Astrocyte (in vitro differentiated cells and primary cell): ENCODE measurements around the gene LGALS1. TPM values are rescaled to one million over a fixed set of nuclear protein-coding genes. Genes with fewer than 3 reads are reported as not detected.

Source experiments
- DNase-seq: peaks from one replicate; pipeline ENCODE4 v3.0.0-alpha.2; 2010; ENCODE audit warnings: low read depth
- FAIRE-seq: peaks from 2 replicates; lab custom pipeline; 2011; peaks lifted over from hg19 to GRCh38; lab: Jason Lieb, UNC
- H2AFZ ChIP-seq: 2 replicates; pipeline ENCODE4 v1.6.0; 2012; ENCODE audit warnings: low read depth, low read length, inconsistent platforms
- H3K27ac ChIP-seq: 2 replicates; pipeline ENCODE4 v1.5.1; 2011; ENCODE audit warnings: low read depth, low read length, inconsistent platforms
- H3K27me3 ChIP-seq: 2 replicates; pipeline ENCODE4 v1.6.0; 2011; ENCODE audit warnings: low read length, inconsistent platforms; ENCODE audit not compliant: insufficient read depth
- H3K36me3 ChIP-seq: 2 replicates; pipeline ENCODE4 v1.5.1; 2011; ENCODE audit warnings: low read length, inconsistent platforms; ENCODE audit not compliant: insufficient read depth
- H3K4me1 ChIP-seq: 2 replicates; pipeline ENCODE4 v1.5.1; 2011; ENCODE audit warnings: low read length, inconsistent platforms; ENCODE audit not compliant: insufficient read depth
- H3K4me2 ChIP-seq: 2 replicates; pipeline ENCODE4 v1.6.0; 2012; ENCODE audit warnings: low read length, inconsistent platforms
- H3K4me3 ChIP-seq: 2 replicates; pipeline ENCODE4 v1.5.1; 2011; ENCODE audit warnings: low read depth, mild to moderate bottlenecking, low read length, inconsistent platforms; ENCODE audit not compliant: insufficient read depth
- H3K79me2 ChIP-seq: 2 replicates; pipeline ENCODE4 v1.6.0; 2012; ENCODE audit warnings: mild to moderate bottlenecking, low read length, inconsistent platforms; ENCODE audit not compliant: insufficient read depth
- H3K9ac ChIP-seq: 2 replicates; pipeline ENCODE4 v1.6.0; 2012; ENCODE audit warnings: mild to moderate bottlenecking, low read length, inconsistent platforms
- H3K9me3 ChIP-seq: 2 replicates; pipeline ENCODE4 v1.5.1; 2012; ENCODE audit warnings: low read depth, mild to moderate bottlenecking, low read length, inconsistent platforms; ENCODE audit not compliant: insufficient read depth
- H4K20me1 ChIP-seq: 2 replicates; pipeline ENCODE4 v1.6.0; 2012; ENCODE audit warnings: low read length, inconsistent platforms; ENCODE audit not compliant: insufficient read depth
- H3K27ac Mint-ChIP-seq: one replicate; pipeline ENCODE4 v1.8.0; 2021; ENCODE audit warnings: mild to moderate bottlenecking, mixed read lengths; ENCODE audit not compliant: unreplicated experiment
- H3K27me3 Mint-ChIP-seq: one replicate; pipeline ENCODE4 v1.8.0; 2021; ENCODE audit warnings: low read depth, mixed read lengths; ENCODE audit not compliant: unreplicated experiment
- H3K36me3 Mint-ChIP-seq: one replicate; pipeline ENCODE4 v1.8.0; 2021; ENCODE audit warnings: low read depth, mixed read lengths; ENCODE audit not compliant: unreplicated experiment
- H3K4me1 Mint-ChIP-seq: one replicate; pipeline ENCODE4 v1.8.0; 2021; ENCODE audit warnings: low read depth, mixed read lengths; ENCODE audit not compliant: unreplicated experiment
- H3K4me3 Mint-ChIP-seq: one replicate; pipeline ENCODE4 v1.8.0; 2021; ENCODE audit warnings: mild to moderate bottlenecking, moderate library complexity, mixed read lengths; ENCODE audit not compliant: unreplicated experiment
- H3K9me3 Mint-ChIP-seq: one replicate; pipeline ENCODE4 v1.8.0; 2021; ENCODE audit warnings: mild to moderate bottlenecking, mixed read lengths; ENCODE audit not compliant: unreplicated experiment
- EZH2 ChIP-seq: IDR thresholded peaks from 2 replicates; pipeline ENCODE4 v1.6.1; 2012; ENCODE audit warnings: mild to moderate bottlenecking, low read length, inconsistent platforms; ENCODE audit not compliant: insufficient read depth
- total RNA-seq: library from RNA; stranded (reverse); gene quantifications from 2 replicates; pipeline ENCODE4 v1.2.1, GENCODE V29; 2021
- TF ChIP-seq, protein P1 (sequence below): IDR thresholded peaks from 2 replicates; pipeline ENCODE4 v1.5.1; 2011; ENCODE audit warnings: low read depth, mild to moderate bottlenecking, inconsistent platforms, low read length, moderate library complexity; ENCODE audit not compliant: insufficient read depth

The LGALS1 gene
- total RNA-seq, 1 donor from 2014 or later: 240 TPM

DNA sequence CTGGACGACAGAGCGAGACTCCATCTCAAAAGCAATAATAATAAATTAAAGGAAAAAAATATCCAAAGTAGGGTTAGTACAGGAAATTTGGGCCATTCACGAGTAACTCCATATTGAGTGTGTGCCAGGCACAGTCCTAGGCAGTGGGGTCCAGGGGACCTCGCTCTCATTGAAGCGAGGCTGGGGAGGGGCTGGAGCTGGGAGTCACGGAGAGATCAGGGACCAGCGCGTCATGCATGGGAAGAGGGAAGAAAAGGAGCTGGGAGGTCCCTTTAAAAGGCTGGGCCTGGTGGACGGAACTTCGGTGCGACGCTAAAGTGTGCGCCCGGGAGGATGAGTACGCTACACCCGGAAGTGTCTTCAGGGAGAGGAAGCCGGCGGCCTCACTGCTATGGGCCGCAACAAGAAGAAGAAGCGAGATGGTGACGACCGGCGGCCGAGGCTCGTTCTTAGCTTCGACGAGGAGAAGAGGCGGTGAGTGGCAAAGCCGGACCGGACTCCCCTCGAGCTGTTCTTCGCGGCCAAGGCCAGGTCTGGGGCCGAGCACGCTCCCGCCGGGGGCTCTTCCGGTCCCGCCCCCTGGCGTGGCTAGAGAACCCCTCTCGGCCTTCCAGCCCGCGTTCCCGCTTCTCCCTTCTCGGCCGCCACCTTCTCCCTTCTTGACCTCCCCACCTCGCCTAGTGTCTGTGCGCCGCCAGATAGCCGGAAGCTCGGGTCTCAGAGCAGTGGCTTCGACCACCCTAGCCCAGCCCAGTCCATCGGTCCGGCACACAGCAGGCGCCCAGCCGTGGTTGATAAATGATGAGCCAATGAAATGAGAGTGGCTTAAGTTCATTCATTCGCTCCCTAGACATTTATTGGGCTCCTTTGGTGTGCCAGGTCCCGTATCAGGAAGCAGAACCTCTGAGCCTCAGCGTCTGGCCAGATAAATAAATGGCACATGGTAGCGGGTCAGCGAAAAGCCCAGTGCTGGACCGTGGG is 10.9 kb downstream of the LGALS1 start, which contains the start of gene NOL12:
Gene NOL12, plus strand, starts transcription at position 342 of the 981 bp plus-strand sequence. Its CDS starts 50 bp downstream, at position 392.
- Histone ChIP-seq H3K4me3 (peak within 1 kb of the TSS; percentile 94), H3K36me3 (peaks cover 8% of the 10 kb centered on the region), H3K27ac (peak within 1 kb of the TSS; percentile 89), H3K9ac (peak within 1 kb of the TSS; percentile 93), H4K20me1 (peaks cover 16% of the 10 kb centered on the region), H2AFZ (peak within 1 kb of the TSS; percentile 98), H3K27me3 (no peaks in the 10 kb centered on the region), H3K4me1 (peaks cover 2% of the 10 kb centered on the region), H3K79me2 (peaks cover 23% of the 10 kb centered on the region), H3K4me2 (peak within 1 kb of the TSS; percentile 99), H3K9me3 (no peaks in the 10 kb centered on the region)
- H3K36me3 Mint-ChIP-seq: peaks cover 4% of the 10 kb centered on the region
- TF ChIP-seq EZH2: no peak
- TF ChIP-seq, protein P1, sequence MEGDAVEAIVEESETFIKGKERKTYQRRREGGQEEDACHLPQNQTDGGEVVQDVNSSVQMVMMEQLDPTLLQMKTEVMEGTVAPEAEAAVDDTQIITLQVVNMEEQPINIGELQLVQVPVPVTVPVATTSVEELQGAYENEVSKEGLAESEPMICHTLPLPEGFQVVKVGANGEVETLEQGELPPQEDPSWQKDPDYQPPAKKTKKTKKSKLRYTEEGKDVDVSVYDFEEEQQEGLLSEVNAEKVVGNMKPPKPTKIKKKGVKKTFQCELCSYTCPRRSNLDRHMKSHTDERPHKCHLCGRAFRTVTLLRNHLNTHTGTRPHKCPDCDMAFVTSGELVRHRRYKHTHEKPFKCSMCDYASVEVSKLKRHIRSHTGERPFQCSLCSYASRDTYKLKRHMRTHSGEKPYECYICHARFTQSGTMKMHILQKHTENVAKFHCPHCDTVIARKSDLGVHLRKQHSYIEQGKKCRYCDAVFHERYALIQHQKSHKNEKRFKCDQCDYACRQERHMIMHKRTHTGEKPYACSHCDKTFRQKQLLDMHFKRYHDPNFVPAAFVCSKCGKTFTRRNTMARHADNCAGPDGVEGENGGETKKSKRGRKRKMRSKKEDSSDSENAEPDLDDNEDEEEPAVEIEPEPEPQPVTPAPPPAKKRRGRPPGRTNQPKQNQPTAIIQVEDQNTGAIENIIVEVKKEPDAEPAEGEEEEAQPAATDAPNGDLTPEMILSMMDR: no peak
- H3K27me3 Mint-ChIP-seq: no peaks in the 10 kb centered on the region
- peak within 1 kb of the TSS; percentile 98 for H3K4me3 Mint-ChIP-seq
- no peaks in the 10 kb centered on the region for H3K9me3 Mint-ChIP-seq
- H3K27ac Mint-ChIP-seq: peak within 1 kb of the TSS; percentile 94
- no peak for FAIRE-seq
- peaks cover 4% of the 10 kb centered on the region for H3K4me1 Mint-ChIP-seq
- DNase-seq: peak; percentile 83

- H3K4me1 ChIP-seq: no peaks in the 10 kb centered on the region
- no peak overlapping the region for H3K4me2 ChIP-seq
- H4K20me1 ChIP-seq: peaks cover 14% of the 10 kb centered on the region
- H3K27ac Mint-ChIP-seq: no peak overlapping the region
- FAIRE-seq (no peak), DNase-seq (no peak)
- H3K4me3 Mint-ChIP-seq: no peak overlapping the region
- H3K36me3 Mint-ChIP-seq: peaks cover 14% of the 10 kb centered on the region
- no peaks in the 10 kb centered on the region for H3K27me3 Mint-ChIP-seq
- no peaks in the 10 kb centered on the region for H3K9me3 Mint-ChIP-seq
- no peaks in the 10 kb centered on the region for H3K9me3 ChIP-seq
- H3K4me3 ChIP-seq: no peak overlapping the region
- peaks cover 13% of the 10 kb centered on the region for H3K36me3 ChIP-seq
- peaks cover 23% of the 10 kb centered on the region for H3K79me2 ChIP-seq
- no peak overlapping the region for H3K27ac ChIP-seq
- no peak overlapping the region for H2AFZ ChIP-seq
- H3K9ac ChIP-seq: no peak overlapping the region
- H3K4me1 Mint-ChIP-seq: peaks cover 1% of the 10 kb centered on the region
- TF ChIP-seq, protein P1: no peak
- no peak for TF ChIP-seq EZH2
- H3K27me3 ChIP-seq: no peaks in the 10 kb centered on the region
Measured at GRCh38 chr22:37690407-37690806, 15.0 kb downstream of the LGALS1 start.
